ENCODE data around the gene CD151. TPM values are rescaled to one million over a fixed set of nuclear protein-coding genes. Genes with fewer than 3 reads are reported as not detected.

Gene CD151
- total RNA-seq, 2 experiments from 2014 or later, result 28.0 to 28.6 TPM

DNA sequence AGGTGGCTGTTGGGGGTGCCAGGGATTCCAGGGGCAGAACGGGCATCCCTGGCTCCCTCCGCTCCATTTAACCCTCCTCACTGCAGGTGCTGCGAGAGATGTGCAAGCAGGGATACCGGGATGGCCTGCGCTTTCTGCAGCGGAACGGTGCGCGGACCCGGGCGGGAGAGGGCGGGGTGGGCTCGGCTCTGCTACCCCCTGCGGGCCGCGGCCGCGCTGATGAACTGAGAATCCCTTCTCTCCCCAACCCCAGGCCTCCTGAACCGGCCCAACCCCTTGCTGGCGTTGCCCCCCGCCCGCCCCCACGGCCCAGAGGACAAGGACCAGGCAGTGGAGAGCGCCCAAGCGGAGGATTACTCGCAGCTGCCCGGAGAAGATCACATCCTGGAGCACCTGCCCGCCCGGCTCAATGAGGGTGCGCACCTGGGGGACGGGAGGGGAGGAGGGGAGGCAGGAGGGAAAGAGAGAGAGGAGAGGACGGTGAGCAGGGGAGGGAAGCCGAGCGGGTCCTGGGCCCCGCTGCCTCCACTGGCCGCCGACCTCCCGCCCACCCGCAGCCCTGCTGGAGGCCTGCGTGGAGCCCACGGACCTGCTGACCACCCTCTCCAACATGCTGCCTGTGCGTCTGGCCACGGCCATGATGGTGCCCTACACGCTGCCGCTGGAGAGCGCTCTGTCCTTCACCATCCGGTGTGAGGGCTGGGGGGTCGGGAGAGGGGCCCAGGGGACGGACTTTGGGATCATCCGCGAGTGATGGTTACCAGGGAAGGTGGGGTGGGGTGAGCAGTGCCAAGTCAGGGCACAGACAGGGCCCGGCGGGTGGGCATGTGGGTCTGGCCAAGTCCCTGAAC lies 9.1 kb upstream of the CD151 start:
- Mint-ChIP-seq H3K4me1 (peaks cover 30% of the 10 kb centered on the region), H3K27ac (no peak overlapping the region), H3K27me3 (peaks cover 13% of the 10 kb centered on the region), H3K36me3 (ENCODE audit: low read depth) (peaks cover 7% of the 10 kb centered on the region), H3K9me3 (no peaks in the 10 kb centered on the region), H3K4me3 (no peak overlapping the region)
- ChIA-PET POLR2A (interaction anchor here (1.0 kb wide), 2 partner anchors 15 to 18 kb away, joined by 3 to 4 read pairs; partner anchors contain the start of gene RPLP2), CTCF (interaction anchor here (0.6 kb wide), 1 partner anchor 10 kb away, joined by 3 read pairs; no protein-coding TSS in a partner anchor)
- DNase-seq, result no peak

DNA sequence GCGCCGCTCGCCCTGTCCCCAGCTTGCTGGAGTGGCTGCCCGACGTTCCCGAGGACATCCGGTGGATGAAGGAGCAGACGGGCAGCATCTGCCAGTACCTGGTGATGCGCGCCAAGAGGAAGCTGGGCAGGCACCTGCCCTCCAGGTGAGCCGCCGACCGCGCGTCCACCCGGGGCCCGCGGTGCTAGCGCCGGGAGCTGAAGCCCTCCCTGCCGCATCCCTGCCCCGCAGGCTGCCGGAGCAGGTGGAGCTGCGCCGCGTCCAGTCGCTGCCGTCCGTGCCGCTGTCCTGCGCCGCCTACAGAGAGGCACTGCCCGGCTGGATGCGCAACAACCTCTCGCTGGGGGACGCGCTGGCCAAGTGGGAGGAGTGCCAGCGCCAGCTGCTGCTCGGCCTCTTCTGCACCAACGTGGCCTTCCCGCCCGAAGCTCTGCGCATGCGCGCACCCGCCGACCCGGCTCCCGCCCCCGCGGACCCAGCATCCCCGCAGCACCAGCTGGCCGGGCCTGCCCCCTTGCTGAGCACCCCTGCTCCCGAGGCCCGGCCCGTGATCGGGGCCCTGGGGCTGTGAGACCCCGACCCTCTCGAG lies 8.4 kb upstream of the CD151 start:
- H3K4me3 Mint-ChIP-seq, result no peak overlapping the region
- peaks cover 7% of the 10 kb centered on the region for H3K36me3 Mint-ChIP-seq (ENCODE audit: low read depth)
- no peak for DNase-seq
- ChIA-PET CTCF (no interaction called here), POLR2A (interaction anchor here (1.0 to 2.0 kb wide), 2 partner anchors 13 to 16 kb away, joined by 4 to 5 read pairs; partner anchors contain the start of gene RPLP2)
- no peaks in the 10 kb centered on the region for H3K9me3 Mint-ChIP-seq
- H3K4me1 Mint-ChIP-seq, result peaks cover 37% of the 10 kb centered on the region
- H3K27ac Mint-ChIP-seq, result no peak overlapping the region
- H3K27me3 Mint-ChIP-seq, result peaks cover 19% of the 10 kb centered on the region

DNA sequence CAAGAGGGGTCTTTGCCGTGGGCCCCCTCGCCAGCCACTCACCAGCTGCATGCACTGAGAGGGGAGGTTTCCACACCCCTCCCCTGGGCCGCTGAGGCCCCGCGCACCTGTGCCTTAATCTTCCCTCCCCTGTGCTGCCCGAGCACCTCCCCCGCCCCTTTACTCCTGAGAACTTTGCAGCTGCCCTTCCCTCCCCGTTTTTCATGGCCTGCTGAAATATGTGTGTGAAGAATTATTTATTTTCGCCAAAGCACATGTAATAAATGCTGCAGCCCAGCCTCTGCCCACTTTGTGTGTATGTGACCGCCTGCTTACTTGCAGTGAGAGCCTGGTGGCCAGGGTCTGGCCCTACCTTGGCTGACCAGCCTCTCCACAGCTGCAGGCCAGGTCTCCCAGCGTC lies 7.8 kb upstream of the CD151 start:
- ChIA-PET POLR2A (interaction anchor here (1.0 to 2.0 kb wide), 2 partner anchors 12 to 16 kb away, joined by 4 to 5 read pairs; partner anchors contain the start of gene RPLP2), CTCF (no interaction called here)

DNA sequence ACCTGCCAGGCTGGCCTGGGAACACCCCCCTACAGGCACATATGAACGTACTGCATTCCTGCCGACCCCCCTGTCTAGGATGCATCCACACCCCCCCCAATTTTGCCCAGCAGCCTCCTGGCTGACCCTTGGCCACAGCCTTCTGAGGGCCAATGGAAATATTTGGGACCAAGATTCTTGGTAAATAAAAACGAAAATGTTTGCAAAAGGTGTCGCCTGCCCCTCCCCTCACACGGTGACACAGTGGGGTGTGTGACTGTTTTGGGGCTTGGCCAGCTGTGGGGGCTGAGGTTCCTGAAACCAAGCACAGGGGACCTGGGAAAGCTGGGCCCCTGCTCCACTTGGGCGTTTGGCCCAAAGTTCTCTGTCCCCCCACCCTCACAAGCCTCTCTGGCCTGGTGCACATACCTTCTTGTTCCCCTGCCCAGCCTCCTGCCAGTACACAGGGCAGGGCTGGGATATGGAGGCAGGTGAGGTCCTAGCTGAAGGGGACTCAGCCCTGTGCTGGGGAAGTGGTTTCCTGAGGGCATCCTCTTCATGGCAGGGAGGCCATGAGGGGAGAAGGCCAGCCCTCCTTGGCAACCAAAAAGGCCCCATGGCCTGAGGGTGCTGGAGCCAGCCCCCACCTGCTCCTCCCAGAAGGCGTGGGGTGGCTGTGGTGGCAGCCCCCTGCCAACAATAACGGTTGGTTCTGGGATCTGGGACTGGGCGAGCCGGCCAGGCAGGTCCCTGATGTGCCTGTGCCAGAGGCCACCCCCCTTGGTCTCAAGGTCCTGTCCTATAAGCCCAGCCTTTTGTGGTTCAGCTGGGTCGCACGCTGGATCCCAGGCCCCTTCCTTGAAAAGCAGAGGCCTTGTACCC lies 7.2 kb upstream of the CD151 start:
- Mint-ChIP-seq H3K27ac (no peak overlapping the region), H3K36me3 (ENCODE audit: low read depth) (peaks cover 7% of the 10 kb centered on the region), H3K4me3 (no peak overlapping the region), H3K9me3 (no peaks in the 10 kb centered on the region), H3K4me1 (peaks cover 42% of the 10 kb centered on the region), H3K27me3 (peaks cover 26% of the 10 kb centered on the region)
- POLR2A ChIA-PET, result interaction anchor here (0.9 to 6.0 kb wide), 4 partner anchors 11 to 17 kb away, joined by 4 to 45 read pairs (median 6); partner anchors contain the start of genes POLR2L, RPLP2 and TSPAN4
- CTCF ChIA-PET, result no interaction called here
- DNase-seq, result no peak

More for the DNA sequence above, 7.8 kb upstream of the CD151 start:
- H3K9me3 Mint-ChIP-seq, result no peaks in the 10 kb centered on the region
- no peak overlapping the region for H3K27ac Mint-ChIP-seq
- DNase-seq, result no peak
- no peak overlapping the region for H3K4me3 Mint-ChIP-seq
- H3K4me1 Mint-ChIP-seq, result peaks cover 43% of the 10 kb centered on the region
- H3K36me3 Mint-ChIP-seq (ENCODE audit: low read depth), result peaks cover 7% of the 10 kb centered on the region
- peaks cover 25% of the 10 kb centered on the region for H3K27me3 Mint-ChIP-seq

DNA sequence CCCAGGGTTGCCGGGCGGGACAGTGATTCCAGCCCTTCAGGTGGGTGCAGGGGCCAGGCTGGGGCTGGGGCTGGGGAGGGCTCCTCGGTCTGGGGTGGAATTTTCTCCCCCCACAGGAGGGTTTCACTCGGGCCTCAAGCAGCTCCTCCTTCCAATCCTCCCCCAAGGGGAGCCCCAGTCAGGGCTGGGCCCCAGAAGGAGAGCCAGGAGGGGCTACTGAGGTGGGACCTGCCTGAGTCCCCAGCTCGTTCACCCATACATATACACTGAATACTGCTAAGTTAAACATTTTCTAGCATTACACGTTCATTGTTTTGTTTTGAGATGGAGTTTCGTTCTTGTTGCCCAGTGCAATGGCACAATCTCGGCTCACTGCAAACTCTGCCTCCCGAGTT lies 6.5 kb upstream of the CD151 start:
- ChIA-PET POLR2A (interaction anchor here (0.9 to 6.0 kb wide), 4 partner anchors 11 to 17 kb away, joined by 4 to 45 read pairs (median 6); partner anchors contain the start of genes POLR2L, RPLP2 and TSPAN4), CTCF (no interaction called here)
- no peaks in the 10 kb centered on the region for H3K9me3 Mint-ChIP-seq
- H3K27ac Mint-ChIP-seq, result no peak overlapping the region
- peaks cover 7% of the 10 kb centered on the region for H3K36me3 Mint-ChIP-seq (ENCODE audit: low read depth)
- peaks cover 29% of the 10 kb centered on the region for H3K27me3 Mint-ChIP-seq
- peaks cover 41% of the 10 kb centered on the region for H3K4me1 Mint-ChIP-seq
- no peak for DNase-seq
- H3K4me3 Mint-ChIP-seq, result peak overlapping the region; percentile 75

DNA sequence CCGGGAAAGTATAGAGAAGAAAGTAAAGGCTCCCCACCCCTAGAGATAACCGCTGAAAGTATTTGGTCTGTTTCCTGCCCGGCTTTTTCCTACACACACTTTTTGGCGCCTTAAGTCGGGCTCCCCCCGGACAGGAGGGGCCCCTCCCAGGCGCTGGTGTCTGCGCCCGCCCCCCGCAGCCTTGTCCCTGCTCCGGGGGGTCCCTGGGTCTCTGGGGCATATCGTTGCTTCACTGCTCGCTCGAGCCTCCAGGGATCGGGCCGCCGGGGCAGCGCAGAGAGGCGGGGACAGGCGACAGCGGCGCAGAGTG lies 6.0 kb upstream of the CD151 start:
- no peak for DNase-seq
- peaks cover 7% of the 10 kb centered on the region for H3K36me3 Mint-ChIP-seq (ENCODE audit: low read depth)
- ChIA-PET POLR2A (interaction anchor here (0.9 to 6.0 kb wide), 3 partner anchors 14 to 18 kb away, joined by 4 to 45 read pairs (median 10); partner anchors contain the start of genes POLR2L, RPLP2 and TSPAN4), CTCF (interaction anchor here (0.8 kb wide), 1 partner anchor 18 kb away, joined by 3 read pairs; no protein-coding TSS in a partner anchor)
- peak overlapping the region; percentile 49 for H3K27ac Mint-ChIP-seq
- no peaks in the 10 kb centered on the region for H3K9me3 Mint-ChIP-seq
- H3K4me1 Mint-ChIP-seq, result peaks cover 39% of the 10 kb centered on the region
- peaks cover 34% of the 10 kb centered on the region for H3K27me3 Mint-ChIP-seq
- H3K4me3 Mint-ChIP-seq, result peak overlapping the region; percentile 75

DNA sequence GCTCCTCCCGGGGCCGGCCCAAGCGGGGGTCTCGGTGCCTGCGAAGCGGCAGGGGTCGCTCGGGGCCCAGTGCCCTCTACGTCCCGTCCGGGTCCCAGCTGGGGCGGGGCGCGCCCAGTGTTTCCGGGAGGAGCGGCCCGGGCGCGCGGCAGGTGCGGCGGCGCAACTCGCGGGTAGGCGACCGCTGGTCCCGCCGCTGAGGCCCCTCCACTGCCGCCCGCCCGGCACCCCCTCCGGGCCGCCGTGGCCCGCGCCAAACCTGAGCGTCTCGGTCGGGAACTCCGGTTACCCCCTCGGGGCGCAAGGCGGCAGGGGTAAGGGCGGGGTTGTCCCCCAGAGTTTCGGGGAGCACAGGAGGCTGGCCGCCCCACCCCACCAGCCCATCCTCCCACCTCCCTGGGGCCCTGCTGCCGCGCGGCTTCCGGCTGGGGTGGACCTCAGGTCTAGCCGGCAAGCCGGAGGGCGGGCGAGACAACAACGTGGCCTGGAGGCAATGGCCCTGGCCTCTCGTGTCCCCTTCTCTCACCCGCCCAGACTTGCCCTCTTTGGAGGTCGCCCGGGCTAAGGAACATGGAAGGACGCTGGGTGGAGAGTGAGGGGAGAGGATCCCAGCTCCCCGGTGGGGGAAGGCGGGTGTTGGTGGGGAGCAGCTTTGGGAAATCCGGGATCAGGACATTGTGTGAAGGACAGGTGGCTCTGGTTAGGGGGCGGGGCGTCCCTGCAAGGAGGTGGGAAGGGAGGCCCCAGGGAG lies 5.4 kb upstream of the CD151 start:
- Mint-ChIP-seq H3K36me3 (ENCODE audit: low read depth) (peaks cover 7% of the 10 kb centered on the region), H3K27me3 (peaks cover 38% of the 10 kb centered on the region), H3K27ac (peak overlapping the region; percentile 31), H3K4me3 (peak overlapping the region; percentile 75), H3K4me1 (peaks cover 36% of the 10 kb centered on the region), H3K9me3 (no peaks in the 10 kb centered on the region)
- ChIA-PET POLR2A (interaction anchor here (0.7 to 8.3 kb wide), 4 partner anchors 8 to 18 kb away, joined by 4 to 74 read pairs (median 28); partner anchors contain the start of genes PNPLA2, POLR2L, RPLP2 and TSPAN4), CTCF (interaction anchor here (0.8 kb wide), 1 partner anchor 19 kb away, joined by 3 read pairs; no protein-coding TSS in a partner anchor)
- peak; percentile 55 for DNase-seq

DNA sequence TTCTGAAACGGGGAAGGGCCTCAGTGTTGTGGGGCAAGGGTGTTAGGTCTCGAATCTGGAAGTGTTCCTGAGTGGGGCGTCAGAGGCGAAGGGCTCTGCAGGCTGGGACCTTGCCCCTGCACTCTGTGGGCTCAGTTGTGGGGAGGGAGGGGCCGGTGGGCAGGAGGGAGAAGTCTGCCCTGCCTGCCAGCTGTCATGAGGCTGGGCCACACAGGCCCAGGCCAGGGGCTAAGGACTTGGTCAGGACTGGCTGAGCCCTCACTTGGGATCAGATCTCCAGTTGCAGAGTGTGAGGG lies 4.9 kb upstream of the CD151 start, which contains the start of gene CRACR2B:
Gene CRACR2B (plus strand): TSS at position 23 of the 296 bp plus-strand sequence. CDS start 689 bp downstream, outside the sequence.
- Mint-ChIP-seq H3K27ac (peak within 1 kb of the TSS; percentile 31), H3K4me3 (peak within 1 kb of the TSS; percentile 75), H3K4me1 (peaks cover 36% of the 10 kb centered on the region), H3K36me3 (ENCODE audit: low read depth) (peaks cover 7% of the 10 kb centered on the region), H3K9me3 (no peaks in the 10 kb centered on the region), H3K27me3 (peaks cover 38% of the 10 kb centered on the region)
- ChIA-PET POLR2A (interaction anchor here (0.7 to 8.3 kb wide), 4 partner anchors 8 to 19 kb away, joined by 4 to 74 read pairs (median 28); partner anchors contain the start of genes PNPLA2, POLR2L, RPLP2 and TSPAN4), CTCF (no interaction called here)
- no peak for DNase-seq

DNA sequence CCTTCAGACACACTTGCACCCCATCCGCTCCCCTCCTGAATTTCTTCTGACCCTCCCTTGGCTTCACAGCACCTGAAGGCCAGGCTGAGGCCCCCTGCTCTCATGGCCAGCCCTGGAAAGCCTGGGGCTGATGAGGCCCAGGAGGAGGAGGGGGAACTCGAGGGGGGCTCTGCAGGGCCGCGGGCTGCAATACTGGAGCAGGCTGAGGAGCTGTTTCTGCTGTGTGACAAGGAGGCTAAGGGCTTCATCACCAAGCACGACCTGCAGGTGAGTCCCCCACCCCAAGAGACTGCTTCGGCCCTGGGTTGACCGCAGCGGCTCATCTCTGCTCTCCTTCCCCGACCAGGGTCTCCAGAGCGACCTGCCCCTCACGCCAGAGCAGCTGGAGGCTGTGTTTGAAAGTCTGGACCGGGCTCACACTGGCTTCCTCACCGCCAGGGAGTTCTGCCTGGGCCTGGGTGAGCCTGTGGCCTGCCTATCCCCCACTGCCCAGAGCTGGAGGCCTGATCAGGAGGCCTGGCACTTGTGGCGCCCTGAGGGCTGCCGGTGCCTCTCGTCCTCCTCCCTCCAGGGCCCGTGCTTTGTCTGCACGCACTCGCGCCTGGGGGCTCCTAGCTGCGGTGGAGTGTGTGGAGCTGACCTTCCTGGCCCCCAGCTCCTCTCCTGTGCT lies 4.1 kb upstream of the CD151 start:
- no peaks in the 10 kb centered on the region for H3K9me3 Mint-ChIP-seq
- ChIA-PET POLR2A (interaction anchor here (1.1 to 8.3 kb wide), 4 partner anchors 9 to 20 kb away, joined by 3 to 74 read pairs (median 28); partner anchors contain the start of genes PNPLA2, POLR2L, RPLP2 and TSPAN4), CTCF (no interaction called here)
- DNase-seq, result no peak
- H3K36me3 Mint-ChIP-seq (ENCODE audit: low read depth), result peaks cover 7% of the 10 kb centered on the region
- peaks cover 36% of the 10 kb centered on the region for H3K4me1 Mint-ChIP-seq
- H3K27me3 Mint-ChIP-seq, result peaks cover 38% of the 10 kb centered on the region
- H3K4me3 Mint-ChIP-seq, result peak overlapping the region; percentile 70
- no peak overlapping the region for H3K27ac Mint-ChIP-seq

DNA sequence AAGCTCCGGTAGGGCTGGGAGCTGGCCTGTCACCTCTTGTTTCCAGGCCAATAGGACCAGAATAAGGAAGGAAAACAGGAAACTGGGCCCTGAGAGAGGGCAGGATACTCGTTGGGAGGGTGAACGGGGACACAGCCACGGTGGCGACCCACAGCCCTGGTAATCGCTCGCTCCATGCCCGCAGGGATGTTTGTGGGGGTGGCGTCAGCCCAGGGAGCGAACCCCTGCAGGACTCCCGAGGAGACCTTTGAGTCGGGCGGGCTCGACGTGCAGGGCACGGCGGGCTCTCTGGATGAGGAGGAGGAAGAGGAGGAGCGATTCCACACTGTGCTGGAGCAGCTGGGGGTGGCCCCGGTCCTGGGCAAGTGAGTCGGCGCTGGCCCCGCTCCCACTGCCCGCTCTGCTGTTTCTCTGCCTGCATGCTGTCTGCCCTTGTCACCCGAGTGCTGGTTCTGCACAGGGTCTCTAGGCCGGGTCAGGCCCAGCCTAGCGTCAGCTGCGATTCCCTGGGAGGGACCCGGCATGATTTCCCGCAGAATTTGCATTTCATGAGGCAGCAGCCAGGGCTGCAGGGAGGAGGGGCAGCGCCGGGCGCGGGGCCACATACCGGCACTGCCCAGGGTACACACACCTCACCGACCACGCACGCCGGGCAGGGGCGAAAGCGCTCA lies 3.4 kb upstream of the CD151 start:
- peaks cover 7% of the 10 kb centered on the region for H3K36me3 Mint-ChIP-seq (ENCODE audit: low read depth)
- peaks cover 42% of the 10 kb centered on the region for H3K4me1 Mint-ChIP-seq
- no peak overlapping the region for H3K27ac Mint-ChIP-seq
- POLR2A ChIA-PET, result interaction anchor here (1.1 to 8.3 kb wide), 5 partner anchors 10 to 20 kb away, joined by 3 to 74 read pairs (median 10); partner anchors contain the start of genes PNPLA2, POLR2L, RPLP2 and TSPAN4
- H3K27me3 Mint-ChIP-seq, result peaks cover 38% of the 10 kb centered on the region
- DNase-seq, result no peak
- H3K9me3 Mint-ChIP-seq, result no peaks in the 10 kb centered on the region
- CTCF ChIA-PET, result no interaction called here
- no peak overlapping the region for H3K4me3 Mint-ChIP-seq

DNA sequence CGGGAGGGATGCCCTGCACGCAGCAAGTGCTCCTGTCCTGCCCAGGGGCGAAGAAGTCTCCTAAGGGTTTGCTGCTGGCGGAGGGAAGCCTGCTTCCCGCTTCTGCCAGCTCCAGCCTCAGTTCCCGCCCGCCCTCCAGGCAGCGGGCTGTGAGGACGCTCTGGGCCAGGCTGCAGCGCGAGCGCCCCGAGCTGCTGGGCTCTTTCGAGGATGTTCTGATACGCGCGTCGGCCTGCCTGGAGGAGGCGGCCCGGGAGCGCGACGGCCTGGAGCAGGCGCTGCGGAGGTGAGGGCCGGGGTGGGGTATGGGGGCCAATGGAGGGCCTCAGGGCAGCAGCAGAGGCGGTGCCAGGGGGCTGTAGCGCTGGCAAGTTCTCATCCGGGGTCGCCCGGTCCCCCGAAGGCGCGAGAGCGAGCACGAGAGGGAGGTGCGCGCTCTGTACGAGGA lies 2.9 kb upstream of the CD151 start:
- no peak overlapping the region for H3K4me3 Mint-ChIP-seq
- H3K36me3 Mint-ChIP-seq (ENCODE audit: low read depth), result peaks cover 5% of the 10 kb centered on the region
- CTCF ChIA-PET, result interaction anchor here (0.8 kb wide), 1 partner anchor 32 kb away, joined by 3 read pairs; the partner anchor contains the start of gene SLC25A22
- POLR2A ChIA-PET, result interaction anchor here (1.1 to 8.3 kb wide), 4 partner anchors 10 to 21 kb away, joined by 3 to 74 read pairs (median 24); partner anchors contain the start of genes PNPLA2, POLR2L, RPLP2 and TSPAN4
- DNase-seq, result no peak
- no peak overlapping the region for H3K27ac Mint-ChIP-seq
- peaks cover 38% of the 10 kb centered on the region for H3K27me3 Mint-ChIP-seq
- peaks cover 42% of the 10 kb centered on the region for H3K4me1 Mint-ChIP-seq
- no peaks in the 10 kb centered on the region for H3K9me3 Mint-ChIP-seq
